Suprapubic skin (tissue), 4 donors: Measurements from ENCODE around the gene MYO5B. TPM values are rescaled to one million over a fixed set of nuclear protein-coding genes. Genes with fewer than 3 reads are reported as not detected.
A peak's percentile ranks its signal among the peaks of the same experiment; 100 is the strongest.

Experiments used
- DNase-seq, 2 donors: peaks; one replicate each; pipeline ENCODE4 v3.0.0-alpha.2; 2019; ENCODE audit warnings: low spot score in 2 of 2
- H3K27ac ChIP-seq: fragments of 200-600 bp; sonication (generic); one replicate; pipeline ENCODE4 v1.5.1; 2019
- H3K27me3 ChIP-seq: fragments of 200-600 bp; sonication (generic); one replicate; pipeline ENCODE4 v1.5.1; 2019
- H3K36me3 ChIP-seq: fragments of 200-600 bp; sonication (generic); one replicate; pipeline ENCODE4 v1.5.1; 2019
- H3K4me1 ChIP-seq: fragments of 200-600 bp; sonication (generic); one replicate; pipeline ENCODE4 v1.5.1; 2019
- H3K4me3 ChIP-seq: fragments of 200-600 bp; sonication (generic); one replicate; pipeline ENCODE4 v1.5.1; 2019; ENCODE audit warnings: mild to moderate bottlenecking
- H3K9me3 ChIP-seq: fragments of 200-600 bp; sonication (generic); one replicate; pipeline ENCODE4 v1.5.1; 2019
- EP300 ChIP-seq: sonication (generic); formaldehyde crosslinking; IDR thresholded peaks from one replicate; pipeline ENCODE4 v1.6.1; 2017; ENCODE audit warnings: antibody characterized with exemption
- POLR2A ChIP-seq, 2 donors: fragments of 450-650 bp; IDR thresholded peaks; one replicate each; pipeline ENCODE4 v1.6.1; 2017; ENCODE audit warnings: antibody characterized with exemption in 2 of 2, mild to moderate bottlenecking in 2 of 2, moderate library complexity in 2 of 2
- POLR2AphosphoS5 ChIP-seq, 3 donors: sonication (generic); formaldehyde crosslinking; IDR thresholded peaks; one replicate each; pipeline ENCODE4 v1.6.1; 2017; ENCODE audit warnings: antibody characterized with exemption in 3 of 3
- WGBS: methylation state at CpG from one replicate; pipeline ENCODE4 v1.1.5; 2018; 5-methylcytosine and 5-hydroxymethylcytosine counted together
- total RNA-seq, 4 donors: library from RNA; depleted of rRNA; stranded (reverse); fragments of >200 nt; gene quantifications; one replicate each; pipeline ENCODE4 v1.1.0, GENCODE V29; 2016
- TF ChIP-seq, protein P1 (sequence below), 2 donors: fragments of 200-600 bp in 1 of 2; fragments of 450-650 bp in 1 of 2; sonication (generic) in 1 of 2; IDR thresholded peaks; one replicate each; pipeline ENCODE4 v1.5.1; 2016 to 2019; ENCODE audit warnings: antibody characterized with exemption in 2 of 2, mild to moderate bottlenecking in 1 of 2, moderate library complexity in 1 of 2

MYO5B gene
- total RNA-seq, 4 donors from 2014 or later, result 30.3 to 44.4 (median 40.7) TPM

DNA sequence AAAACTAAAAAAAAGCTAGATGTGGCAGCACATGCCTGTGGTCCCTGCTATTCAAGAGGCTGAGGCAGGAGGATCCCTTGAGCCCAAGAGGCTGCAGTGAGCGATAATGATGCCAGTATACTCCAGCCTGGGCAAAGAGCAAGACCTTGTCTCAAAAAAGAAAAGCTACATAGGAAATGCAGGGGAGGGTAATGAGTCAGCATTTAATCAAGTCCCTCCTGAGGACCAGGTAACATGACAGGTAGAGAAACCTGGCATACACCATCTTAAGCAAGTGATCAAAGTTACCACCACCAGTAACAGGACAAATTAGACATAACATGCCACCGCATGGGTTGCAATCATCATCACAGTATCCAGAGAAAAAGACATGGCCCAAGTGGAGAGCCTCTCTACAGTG lies 25.8 kb downstream of the MYO5B start:
- TF ChIP-seq EP300 (no peak), POLR2AphosphoS5 (IDR thresholded peaks at IDR 0.05) (no peak), POLR2A (IDR thresholded peaks at IDR 0.05) (no peak)
- TF ChIP-seq, protein P1, sequence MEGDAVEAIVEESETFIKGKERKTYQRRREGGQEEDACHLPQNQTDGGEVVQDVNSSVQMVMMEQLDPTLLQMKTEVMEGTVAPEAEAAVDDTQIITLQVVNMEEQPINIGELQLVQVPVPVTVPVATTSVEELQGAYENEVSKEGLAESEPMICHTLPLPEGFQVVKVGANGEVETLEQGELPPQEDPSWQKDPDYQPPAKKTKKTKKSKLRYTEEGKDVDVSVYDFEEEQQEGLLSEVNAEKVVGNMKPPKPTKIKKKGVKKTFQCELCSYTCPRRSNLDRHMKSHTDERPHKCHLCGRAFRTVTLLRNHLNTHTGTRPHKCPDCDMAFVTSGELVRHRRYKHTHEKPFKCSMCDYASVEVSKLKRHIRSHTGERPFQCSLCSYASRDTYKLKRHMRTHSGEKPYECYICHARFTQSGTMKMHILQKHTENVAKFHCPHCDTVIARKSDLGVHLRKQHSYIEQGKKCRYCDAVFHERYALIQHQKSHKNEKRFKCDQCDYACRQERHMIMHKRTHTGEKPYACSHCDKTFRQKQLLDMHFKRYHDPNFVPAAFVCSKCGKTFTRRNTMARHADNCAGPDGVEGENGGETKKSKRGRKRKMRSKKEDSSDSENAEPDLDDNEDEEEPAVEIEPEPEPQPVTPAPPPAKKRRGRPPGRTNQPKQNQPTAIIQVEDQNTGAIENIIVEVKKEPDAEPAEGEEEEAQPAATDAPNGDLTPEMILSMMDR (IDR thresholded peaks at IDR 0.05), result no peak
- Histone ChIP-seq H3K36me3 (no peaks in the 10 kb centered on the region), H3K9me3 (no peaks in the 10 kb centered on the region), H3K27me3 (no peaks in the 10 kb centered on the region), H3K4me3 (no peak overlapping the region), H3K27ac (no peak overlapping the region), H3K4me1 (no peaks in the 10 kb centered on the region)
- no peak for DNase-seq
- 100% methylated on average over 2 of the region's 2 CpGs for WGBS

DNA sequence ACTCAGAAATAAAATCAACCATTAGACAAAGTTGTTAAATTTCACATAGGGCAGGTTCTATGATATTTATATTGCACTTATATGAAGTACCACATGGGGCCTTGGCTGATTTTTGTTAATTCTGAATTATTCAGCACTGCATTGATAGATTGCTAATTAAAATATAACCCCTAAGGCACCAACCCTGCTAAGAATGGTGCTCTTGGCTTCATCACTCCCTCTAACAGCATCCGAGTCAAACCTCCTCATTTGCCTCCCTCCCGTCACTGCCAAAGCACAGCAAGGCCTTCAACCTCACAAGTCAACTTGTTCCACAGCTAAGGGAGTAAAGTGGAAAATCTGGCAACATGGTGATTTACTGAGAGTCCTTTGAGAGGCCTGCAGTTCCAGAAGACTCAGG lies 27.0 kb downstream of the MYO5B start:
- Histone ChIP-seq H3K9me3 (no peaks in the 10 kb centered on the region), H3K27ac (no peak overlapping the region), H3K4me1 (no peaks in the 10 kb centered on the region), H3K36me3 (no peaks in the 10 kb centered on the region), H3K4me3 (no peak overlapping the region), H3K27me3 (no peaks in the 10 kb centered on the region)
- DNase-seq, result no peak
- TF ChIP-seq POLR2A (IDR thresholded peaks at IDR 0.05) (no peak), EP300 (no peak), POLR2AphosphoS5 (IDR thresholded peaks at IDR 0.05) (no peak)
- TF ChIP-seq, protein P1 (IDR thresholded peaks at IDR 0.05), result no peak
- 81% methylated on average over 2 of the region's 2 CpGs for WGBS

DNA sequence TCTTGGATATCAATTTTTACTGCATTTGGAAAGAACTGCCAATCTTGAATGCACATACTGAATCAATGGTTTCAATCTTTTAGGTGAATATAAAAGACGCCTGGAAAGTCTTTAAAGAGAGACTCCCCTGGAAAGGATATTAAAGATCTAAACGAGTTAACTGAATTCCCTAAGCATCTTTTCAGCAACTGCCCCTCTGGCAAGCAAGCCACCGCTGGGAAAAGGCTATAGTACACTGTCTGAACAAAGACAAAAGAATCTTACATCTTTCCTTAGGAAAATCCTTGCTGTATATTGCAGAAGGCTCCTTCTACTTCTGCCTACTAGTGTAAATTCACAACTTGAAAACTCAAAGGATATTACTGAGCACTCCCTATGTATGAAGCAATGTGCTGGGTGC lies 28.0 kb downstream of the MYO5B start:
- H3K27ac ChIP-seq, result no peak overlapping the region
- TF ChIP-seq POLR2AphosphoS5 (IDR thresholded peaks at IDR 0.05) (no peak), POLR2A (IDR thresholded peaks at IDR 0.05) (no peak), EP300 (no peak)
- TF ChIP-seq, protein P1 (IDR thresholded peaks at IDR 0.05), result no peak
- no peak overlapping the region for H3K4me3 ChIP-seq
- WGBS, result 67% methylated on average over 3 of the region's 3 CpGs
- H3K9me3 ChIP-seq, result no peaks in the 10 kb centered on the region
- H3K27me3 ChIP-seq, result no peaks in the 10 kb centered on the region
- DNase-seq, result no peak
- H3K4me1 ChIP-seq, result peaks cover 8% of the 10 kb centered on the region
- H3K36me3 ChIP-seq, result no peaks in the 10 kb centered on the region

DNA sequence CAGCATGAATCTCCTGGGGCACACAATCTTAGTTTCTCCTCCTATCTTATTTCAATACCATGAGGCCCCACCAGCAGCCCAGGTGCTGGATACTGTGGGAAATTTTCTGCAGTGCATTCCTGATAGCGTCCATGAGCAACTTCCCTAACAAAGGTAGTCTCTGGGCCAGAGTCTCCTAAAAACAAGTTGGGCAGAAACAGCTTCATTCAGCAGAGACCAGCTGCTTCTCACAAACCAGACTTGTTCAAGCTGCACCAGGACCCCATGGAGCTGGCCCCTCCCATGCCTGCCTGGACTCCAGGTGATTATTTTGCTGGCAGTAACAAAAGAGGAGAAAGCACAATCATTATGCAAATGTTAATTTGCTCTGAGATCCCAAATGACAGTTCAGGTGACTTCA lies 31.4 kb downstream of the MYO5B start:
- H3K27ac ChIP-seq, result no peak overlapping the region

DNA sequence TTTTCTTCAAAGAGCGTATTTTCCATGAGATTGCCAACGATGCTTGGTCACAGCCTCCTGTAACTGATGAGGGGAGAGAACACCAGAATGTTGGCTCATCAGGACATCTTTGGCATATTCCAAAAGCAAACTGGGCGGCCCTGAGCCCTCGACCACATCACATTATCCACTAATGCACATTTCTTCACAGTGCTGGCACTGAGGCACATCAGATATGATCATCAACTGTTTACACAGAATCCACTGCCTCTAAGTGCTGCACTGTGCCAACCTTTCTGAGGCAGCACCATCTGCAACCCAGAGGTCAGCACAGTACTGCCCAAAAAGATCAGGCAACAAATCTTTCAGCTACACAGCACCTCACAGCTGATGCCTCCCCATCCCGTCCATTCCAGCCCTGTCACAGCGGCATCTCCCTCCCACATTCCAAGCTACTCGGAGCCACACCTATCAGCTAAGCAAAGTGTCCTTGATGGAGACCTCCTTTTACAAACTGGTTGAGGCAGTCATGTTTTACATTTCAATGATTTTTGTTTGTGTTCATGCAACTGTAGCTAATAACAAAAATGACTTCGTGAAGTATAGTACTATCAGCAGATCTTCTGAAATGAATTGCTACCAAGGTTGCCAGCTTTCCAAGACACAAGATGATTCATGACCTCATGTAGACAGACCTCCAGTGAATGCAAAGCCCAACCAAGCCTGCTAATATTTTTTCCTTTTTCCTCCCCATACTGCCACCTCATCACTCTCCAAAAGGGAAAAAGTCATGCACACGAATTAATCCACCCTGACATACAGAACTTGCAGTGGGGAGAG lies 32.3 kb downstream of the MYO5B start:
- 40% methylated on average over 9 of the region's 9 CpGs for WGBS
- H3K27me3 ChIP-seq, result no peaks in the 10 kb centered on the region
- TF ChIP-seq POLR2A (IDR thresholded peaks at IDR 0.05), result no peak
- TF ChIP-seq EP300, result no peak
- no peaks in the 10 kb centered on the region for H3K9me3 ChIP-seq
- H3K27ac ChIP-seq, result peak overlapping the region; percentile 35
- H3K4me1 ChIP-seq, result peaks cover 24% of the 10 kb centered on the region
- no peak for DNase-seq
- H3K36me3 ChIP-seq, result no peaks in the 10 kb centered on the region
- no peak overlapping the region for H3K4me3 ChIP-seq

More for the DNA sequence above, 31.4 kb downstream of the MYO5B start:
- peaks cover 24% of the 10 kb centered on the region for H3K4me1 ChIP-seq
- no peak for DNase-seq
- no peaks in the 10 kb centered on the region for H3K27me3 ChIP-seq
- H3K4me3 ChIP-seq, result no peak overlapping the region
- WGBS, result 56% methylated on average over 1 of the region's 1 CpG
- H3K36me3 ChIP-seq, result no peaks in the 10 kb centered on the region
- TF ChIP-seq POLR2A (IDR thresholded peaks at IDR 0.05) (no peak), EP300 (no peak), POLR2AphosphoS5 (IDR thresholded peaks at IDR 0.05) (no peak)
- TF ChIP-seq, protein P1 (IDR thresholded peaks at IDR 0.05), result no peak
- no peaks in the 10 kb centered on the region for H3K9me3 ChIP-seq
